MM.1S (cell line): ENCODE measurements around the gene OR51V1.

Source experiments
- CTCF ChIP-seq: fragments of 300-600 bp; sonication (generic); IDR thresholded peaks from 2 replicates; pipeline ENCODE4 v1.5.1; 2016; ENCODE audit warnings: antibody characterized with exemption, low read length, mixed read lengths
- EZH2 ChIP-seq: fragments of 300-600 bp; sonication (generic); optimal IDR thresholded peaks from 2 replicates; pipeline ENCODE3; 2017; ENCODE audit warnings: low read depth, mild to moderate bottlenecking, antibody characterized with exemption, low read length, mixed read lengths

DNA sequence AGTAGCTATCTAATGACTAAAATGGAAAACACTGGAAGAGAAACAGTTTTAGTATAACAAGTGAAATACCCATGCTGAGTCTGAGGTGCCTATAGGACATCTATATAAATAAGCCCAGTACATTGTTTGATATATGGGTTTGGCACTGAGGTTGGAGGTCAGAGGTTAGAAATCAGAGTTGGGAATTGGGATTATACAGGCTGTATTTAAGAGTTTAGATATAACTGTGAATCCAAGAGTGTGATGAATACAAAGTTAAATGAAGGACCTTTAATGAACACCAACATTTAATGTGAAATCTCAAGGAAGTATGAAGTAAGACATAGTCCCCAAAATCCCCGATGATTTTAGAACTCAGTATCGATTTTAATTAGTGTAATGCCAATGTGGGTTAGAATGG, 36.9 kb upstream of the OR51V1 start:
- no peak for TF ChIP-seq EZH2
- TF ChIP-seq CTCF: no peak
